Liver (tissue), 9 donors: Measurements from ENCODE around the gene IL21R. TPM values are rescaled to one million over a fixed set of nuclear protein-coding genes. Genes with fewer than 3 reads are reported as not detected.
"Not testable (repeated sequence)": the region's sequence is repeated elsewhere in the genome, so short reads cannot be mapped to it uniquely, and the experiment has no call there.

ENCODE experiments used
- DNase-seq: peaks from one replicate; pipeline ENCODE4 v3.0.0-alpha.2; 2017; ENCODE audit warnings: low spot score
- H3K27ac ChIP-seq, 2 donors: one replicate each; pipeline ENCODE4 v1.7.0; 2013; ENCODE audit warnings: inconsistent platforms in 2 of 2, low read length in 2 of 2, control low read depth in 1 of 2, low read depth in 1 of 2, mild to moderate bottlenecking in 1 of 2
- H3K27me3 ChIP-seq, 4 donors: one replicate each; pipeline versions ENCODE4 v1.6.1 to v1.7.0; 2013; ENCODE audit warnings: low read length in 3 of 4, inconsistent platforms in 1 of 4, mild to moderate bottlenecking in 1 of 4, moderate library complexity in 1 of 4; ENCODE audit not compliant: control insufficient read depth in 4 of 4, insufficient read depth in 4 of 4
- H3K36me3 ChIP-seq, 4 donors: one replicate each; pipeline versions ENCODE4 v1.6.1 to v1.7.0; 2013; ENCODE audit warnings: low read length in 3 of 4, mild to moderate bottlenecking in 3 of 4, low read depth in 1 of 4, moderate library complexity in 1 of 4; ENCODE audit not compliant: control insufficient read depth in 4 of 4, insufficient read depth in 3 of 4
- H3K4me1 ChIP-seq, 4 donors: one replicate each; pipeline versions ENCODE4 v1.6.1 to v1.7.0; 2013; ENCODE audit warnings: low read length in 3 of 4, mild to moderate bottlenecking in 3 of 4, moderate library complexity in 1 of 4; ENCODE audit not compliant: control insufficient read depth in 4 of 4, insufficient read depth in 4 of 4
- H3K4me3 ChIP-seq, 3 donors: one replicate each; pipeline versions ENCODE4 v1.6.1 to v1.7.0; 2013; ENCODE audit warnings: low read length in 3 of 3, control low read depth in 1 of 3, low read depth in 1 of 3, mild to moderate bottlenecking in 1 of 3
- H3K9ac ChIP-seq, 2 donors: one replicate each; pipeline ENCODE4 v1.7.0; 2013; ENCODE audit warnings: low read length in 2 of 2, mild to moderate bottlenecking in 2 of 2, moderate library complexity in 2 of 2, control low read depth in 1 of 2, low read depth in 1 of 2
- H3K9me3 ChIP-seq, 4 donors: one replicate each; pipeline versions ENCODE4 v1.6.1 to v1.7.0; 2013; ENCODE audit warnings: low read length in 3 of 4; ENCODE audit not compliant: control insufficient read depth in 4 of 4
- FOXA2 ChIP-seq: IDR thresholded peaks from 2 replicates; pipeline ENCODE4 v1.6.1; 2016; ENCODE audit warnings: antibody characterized with exemption
- HNF4A ChIP-seq, 2 donors: conservative IDR thresholded peaks; 2 replicates each; pipeline ENCODE4 v1.6.1; 2016; ENCODE audit warnings: antibody characterized with exemption in 2 of 2, mild to moderate bottlenecking in 2 of 2
- HNF4G ChIP-seq: IDR thresholded peaks from 2 replicates; pipeline ENCODE4 v1.6.1; 2016; ENCODE audit warnings: antibody characterized with exemption
- JUND ChIP-seq, 2 donors: IDR thresholded peaks; 2 replicates each; pipeline ENCODE4 v1.6.1; 2016; ENCODE audit warnings: antibody characterized with exemption in 2 of 2
- RXRA ChIP-seq, 2 donors: IDR thresholded peaks; 2 replicates each; pipeline ENCODE4 v1.6.1; 2017 to 2018; ENCODE audit warnings: antibody characterized with exemption in 2 of 2, mild to moderate bottlenecking in 1 of 2
- SP1 ChIP-seq: IDR thresholded peaks from 2 replicates; pipeline ENCODE4 v1.6.1; 2018; ENCODE audit warnings: antibody characterized with exemption, mild to moderate bottlenecking
- YY1 ChIP-seq: IDR thresholded peaks from 2 replicates; pipeline ENCODE4 v1.6.1; 2016; ENCODE audit warnings: antibody characterized with exemption, mild to moderate bottlenecking
- WGBS: extraction: QIAGEN DNeasy Blood & Tissue Kit; methylation state at CpG from one replicate; pipeline ENCODE4 v1.1.7; 2013; 5-methylcytosine and 5-hydroxymethylcytosine counted together
- polyA plus RNA-seq, 2 donors: library from polyadenylated mRNA; stranded (reverse) in 1 of 2; unstranded in 1 of 2; fragments of 200-250 nt in 1 of 2; fragments of >200 nt in 1 of 2; fragmentation: Nextera tagmentation in 1 of 2; extraction: Ambion mirVana in 1 of 2; gene quantifications; one replicate each; pipeline versions ENCODE4 v1.2.1 to v1.2.3, GENCODE V29; 2013 to 2015
- total RNA-seq, 2 donors: library from RNA; depleted of rRNA; stranded (reverse); fragments of >200 nt; gene quantifications; one replicate each; pipeline ENCODE4 v1.2.3, GENCODE V29; 2014
- TF ChIP-seq, protein P1 (sequence below): fragments of 150-350 bp; IDR thresholded peaks from 2 replicates; pipeline ENCODE4 v1.5.1; 2017; ENCODE audit warnings: improper control_type of control experiment, low read depth, low read length; ENCODE audit not compliant: missing input control
- TF ChIP-seq, protein P2 (sequence below): IDR thresholded peaks from 2 replicates; pipeline ENCODE4 v1.6.1; 2016; ENCODE audit warnings: antibody characterized with exemption
- TF ChIP-seq, protein P3 (sequence below): IDR thresholded peaks from 2 replicates; pipeline ENCODE4 v1.6.1; 2016; ENCODE audit warnings: antibody characterized with exemption
- TF ChIP-seq, protein P4 (sequence below): IDR thresholded peaks from 2 replicates; pipeline ENCODE4 v1.6.1; 2016; ENCODE audit warnings: antibody characterized with exemption
- TF ChIP-seq, protein P5 (sequence below): IDR thresholded peaks from 2 replicates; pipeline ENCODE4 v1.6.1; 2016; ENCODE audit warnings: antibody characterized with exemption, mild to moderate bottlenecking
- donor health status: healthy.
- donor health status: healthy.
- donor health status: healthy.
- donor health status: healthy.
- donor health status: healthy.

The IL21R gene
- total and polyA plus RNA-seq, 4 donors: 0.19 to 0.84 (median 0.39) TPM

DNA sequence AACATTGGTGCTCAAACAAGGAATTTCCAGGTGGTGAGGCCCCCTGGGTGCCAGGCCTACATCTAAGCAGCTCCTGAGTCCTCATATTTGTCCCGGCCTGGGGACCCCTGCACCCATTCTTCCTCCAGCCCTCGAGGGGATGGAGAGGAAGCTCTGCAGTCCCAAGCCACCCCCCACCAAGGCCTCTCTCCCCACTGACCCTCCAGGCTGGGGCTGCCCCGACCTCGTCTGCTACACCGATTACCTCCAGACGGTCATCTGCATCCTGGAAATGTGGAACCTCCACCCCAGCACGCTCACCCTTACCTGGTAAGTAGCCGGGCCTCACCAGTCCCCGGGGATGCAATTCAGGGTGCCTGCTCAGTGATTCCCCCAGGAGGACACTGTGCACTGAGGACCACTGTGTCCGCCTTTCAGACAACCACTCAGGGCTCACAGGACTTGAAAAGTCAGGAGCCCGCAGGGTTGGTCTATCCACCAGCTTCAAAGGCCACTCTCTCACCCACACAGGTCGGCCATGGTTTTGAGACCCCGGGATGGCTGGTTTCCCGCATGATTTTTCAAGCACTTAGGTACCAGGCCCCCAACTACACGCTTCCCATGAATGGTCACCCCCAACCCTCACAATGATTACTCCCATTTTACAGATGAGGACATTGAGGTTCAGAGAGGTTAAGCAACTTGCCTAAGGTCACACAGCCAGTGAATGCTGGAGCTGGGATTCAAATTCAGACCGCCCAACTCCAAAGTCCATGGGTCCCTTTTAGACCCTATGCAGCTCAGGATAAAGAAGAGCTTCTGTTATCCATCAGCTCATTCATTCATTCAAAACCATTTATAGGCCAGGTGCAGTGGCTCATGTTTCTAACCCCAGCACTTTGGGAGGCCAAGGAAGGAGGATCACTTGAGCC, 32.4 kb downstream of the IL21R start:
- no peaks in the 10 kb centered on the region for H3K27me3 ChIP-seq
- peak; percentile 16 for DNase-seq

DNA sequence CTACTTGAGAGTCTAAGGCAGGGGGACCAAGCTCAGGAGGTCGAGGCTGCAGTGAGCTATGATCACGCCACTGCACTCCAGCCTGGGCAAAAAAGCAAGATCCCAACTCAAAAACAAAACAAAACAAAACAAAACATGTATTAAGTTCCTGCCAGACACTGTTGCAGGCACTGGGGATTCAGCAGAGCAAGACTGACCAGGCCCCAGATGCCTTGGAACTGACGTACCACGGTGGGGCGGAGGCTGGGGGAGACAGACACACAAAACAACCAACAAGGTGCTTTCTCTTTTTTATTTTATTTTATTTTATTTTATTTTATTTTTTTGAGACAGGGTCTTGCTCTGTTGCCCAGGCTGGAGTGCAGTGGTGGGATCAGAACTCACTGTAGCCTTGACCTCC, 33.2 kb downstream of the IL21R start:
- H3K27ac ChIP-seq, H3K9me3 ChIP-seq, H3K27me3 ChIP-seq, H3K36me3 ChIP-seq, H3K4me3 ChIP-seq, H3K9ac ChIP-seq, H3K4me1 ChIP-seq: not testable (repeated sequence)
- DNase-seq: peak; percentile 23
- WGBS: 94% methylated on average over 5 of the region's 5 CpGs

More for the DNA sequence above, 32.4 kb downstream of the IL21R start:
- H3K9me3 ChIP-seq: no peaks in the 10 kb centered on the region
- no peaks in the 10 kb centered on the region for H3K4me1 ChIP-seq
- no peak overlapping the region for H3K27ac ChIP-seq
- no peak overlapping the region for H3K9ac ChIP-seq
- 85% methylated on average over 16 of the region's 16 CpGs for WGBS
- no peaks in the 10 kb centered on the region for H3K36me3 ChIP-seq
- no peak for TF ChIP-seq RXRA (IDR thresholded peaks at IDR 0.05)
- TF ChIP-seq, protein P1, sequence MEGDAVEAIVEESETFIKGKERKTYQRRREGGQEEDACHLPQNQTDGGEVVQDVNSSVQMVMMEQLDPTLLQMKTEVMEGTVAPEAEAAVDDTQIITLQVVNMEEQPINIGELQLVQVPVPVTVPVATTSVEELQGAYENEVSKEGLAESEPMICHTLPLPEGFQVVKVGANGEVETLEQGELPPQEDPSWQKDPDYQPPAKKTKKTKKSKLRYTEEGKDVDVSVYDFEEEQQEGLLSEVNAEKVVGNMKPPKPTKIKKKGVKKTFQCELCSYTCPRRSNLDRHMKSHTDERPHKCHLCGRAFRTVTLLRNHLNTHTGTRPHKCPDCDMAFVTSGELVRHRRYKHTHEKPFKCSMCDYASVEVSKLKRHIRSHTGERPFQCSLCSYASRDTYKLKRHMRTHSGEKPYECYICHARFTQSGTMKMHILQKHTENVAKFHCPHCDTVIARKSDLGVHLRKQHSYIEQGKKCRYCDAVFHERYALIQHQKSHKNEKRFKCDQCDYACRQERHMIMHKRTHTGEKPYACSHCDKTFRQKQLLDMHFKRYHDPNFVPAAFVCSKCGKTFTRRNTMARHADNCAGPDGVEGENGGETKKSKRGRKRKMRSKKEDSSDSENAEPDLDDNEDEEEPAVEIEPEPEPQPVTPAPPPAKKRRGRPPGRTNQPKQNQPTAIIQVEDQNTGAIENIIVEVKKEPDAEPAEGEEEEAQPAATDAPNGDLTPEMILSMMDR: no peak
- TF ChIP-seq, protein P2, sequence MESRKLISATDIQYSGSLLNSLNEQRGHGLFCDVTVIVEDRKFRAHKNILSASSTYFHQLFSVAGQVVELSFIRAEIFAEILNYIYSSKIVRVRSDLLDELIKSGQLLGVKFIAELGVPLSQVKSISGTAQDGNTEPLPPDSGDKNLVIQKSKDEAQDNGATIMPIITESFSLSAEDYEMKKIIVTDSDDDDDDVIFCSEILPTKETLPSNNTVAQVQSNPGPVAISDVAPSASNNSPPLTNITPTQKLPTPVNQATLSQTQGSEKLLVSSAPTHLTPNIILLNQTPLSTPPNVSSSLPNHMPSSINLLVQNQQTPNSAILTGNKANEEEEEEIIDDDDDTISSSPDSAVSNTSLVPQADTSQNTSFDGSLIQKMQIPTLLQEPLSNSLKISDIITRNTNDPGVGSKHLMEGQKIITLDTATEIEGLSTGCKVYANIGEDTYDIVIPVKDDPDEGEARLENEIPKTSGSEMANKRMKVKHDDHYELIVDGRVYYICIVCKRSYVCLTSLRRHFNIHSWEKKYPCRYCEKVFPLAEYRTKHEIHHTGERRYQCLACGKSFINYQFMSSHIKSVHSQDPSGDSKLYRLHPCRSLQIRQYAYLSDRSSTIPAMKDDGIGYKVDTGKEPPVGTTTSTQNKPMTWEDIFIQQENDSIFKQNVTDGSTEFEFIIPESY: no peak
- TF ChIP-seq, protein P3, sequence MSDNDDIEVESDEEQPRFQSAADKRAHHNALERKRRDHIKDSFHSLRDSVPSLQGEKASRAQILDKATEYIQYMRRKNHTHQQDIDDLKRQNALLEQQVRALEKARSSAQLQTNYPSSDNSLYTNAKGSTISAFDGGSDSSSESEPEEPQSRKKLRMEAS: no peak
- no peak for TF ChIP-seq SP1
- TF ChIP-seq, protein P4, sequence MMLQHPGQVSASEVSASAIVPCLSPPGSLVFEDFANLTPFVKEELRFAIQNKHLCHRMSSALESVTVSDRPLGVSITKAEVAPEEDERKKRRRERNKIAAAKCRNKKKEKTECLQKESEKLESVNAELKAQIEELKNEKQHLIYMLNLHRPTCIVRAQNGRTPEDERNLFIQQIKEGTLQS: no peak
- H3K4me3 ChIP-seq: no peak overlapping the region

DNA sequence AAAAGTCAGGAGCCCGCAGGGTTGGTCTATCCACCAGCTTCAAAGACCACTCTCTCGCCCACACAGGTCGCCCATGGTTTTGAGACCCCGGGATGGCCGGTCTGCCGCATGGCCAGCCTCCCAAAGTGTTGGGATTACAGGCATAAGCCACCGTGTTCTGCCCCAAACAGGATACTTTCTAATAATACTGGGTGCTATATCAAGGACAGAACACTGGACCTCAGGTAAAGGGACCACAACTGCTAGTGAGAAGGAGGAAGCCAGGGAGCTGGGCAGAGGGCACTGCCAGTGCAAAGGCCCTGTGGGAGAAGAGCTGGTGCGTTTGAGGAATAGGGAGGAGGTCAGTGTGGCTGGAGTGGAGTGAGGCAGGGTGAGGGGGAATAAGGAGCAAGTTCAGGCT, 34.1 kb downstream of the IL21R start:
- 93% methylated on average over 8 of the region's 8 CpGs for WGBS
- Histone ChIP-seq H3K27me3 (no peaks in the 10 kb centered on the region), H3K4me1 (no peaks in the 10 kb centered on the region), H3K9me3 (no peaks in the 10 kb centered on the region), H3K9ac (no peak overlapping the region), H3K36me3 (no peaks in the 10 kb centered on the region), H3K4me3 (no peak overlapping the region), H3K27ac (no peak overlapping the region)
- DNase-seq: peak; percentile 27
- TF ChIP-seq HNF4G: no peak
- TF ChIP-seq HNF4A (conservative IDR thresholded peaks at IDR 0.05): no peak
- TF ChIP-seq SP1: no peak
- TF ChIP-seq, protein P3: no peak
- TF ChIP-seq, protein P5, sequence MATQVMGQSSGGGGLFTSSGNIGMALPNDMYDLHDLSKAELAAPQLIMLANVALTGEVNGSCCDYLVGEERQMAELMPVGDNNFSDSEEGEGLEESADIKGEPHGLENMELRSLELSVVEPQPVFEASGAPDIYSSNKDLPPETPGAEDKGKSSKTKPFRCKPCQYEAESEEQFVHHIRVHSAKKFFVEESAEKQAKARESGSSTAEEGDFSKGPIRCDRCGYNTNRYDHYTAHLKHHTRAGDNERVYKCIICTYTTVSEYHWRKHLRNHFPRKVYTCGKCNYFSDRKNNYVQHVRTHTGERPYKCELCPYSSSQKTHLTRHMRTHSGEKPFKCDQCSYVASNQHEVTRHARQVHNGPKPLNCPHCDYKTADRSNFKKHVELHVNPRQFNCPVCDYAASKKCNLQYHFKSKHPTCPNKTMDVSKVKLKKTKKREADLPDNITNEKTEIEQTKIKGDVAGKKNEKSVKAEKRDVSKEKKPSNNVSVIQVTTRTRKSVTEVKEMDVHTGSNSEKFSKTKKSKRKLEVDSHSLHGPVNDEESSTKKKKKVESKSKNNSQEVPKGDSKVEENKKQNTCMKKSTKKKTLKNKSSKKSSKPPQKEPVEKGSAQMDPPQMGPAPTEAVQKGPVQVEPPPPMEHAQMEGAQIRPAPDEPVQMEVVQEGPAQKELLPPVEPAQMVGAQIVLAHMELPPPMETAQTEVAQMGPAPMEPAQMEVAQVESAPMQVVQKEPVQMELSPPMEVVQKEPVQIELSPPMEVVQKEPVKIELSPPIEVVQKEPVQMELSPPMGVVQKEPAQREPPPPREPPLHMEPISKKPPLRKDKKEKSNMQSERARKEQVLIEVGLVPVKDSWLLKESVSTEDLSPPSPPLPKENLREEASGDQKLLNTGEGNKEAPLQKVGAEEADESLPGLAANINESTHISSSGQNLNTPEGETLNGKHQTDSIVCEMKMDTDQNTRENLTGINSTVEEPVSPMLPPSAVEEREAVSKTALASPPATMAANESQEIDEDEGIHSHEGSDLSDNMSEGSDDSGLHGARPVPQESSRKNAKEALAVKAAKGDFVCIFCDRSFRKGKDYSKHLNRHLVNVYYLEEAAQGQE: no peak
- TF ChIP-seq, protein P1: no peak
- TF ChIP-seq RXRA (IDR thresholded peaks at IDR 0.05): no peak
- no peak for TF ChIP-seq YY1
- TF ChIP-seq, protein P2: no peak
- no peak for TF ChIP-seq JUND (IDR thresholded peaks at IDR 0.05)
- TF ChIP-seq FOXA2: no peak
